ENCODE data around the gene YOD1. TPM values are rescaled to one million over a fixed set of nuclear protein-coding genes. Genes with fewer than 3 reads are reported as not detected.

YOD1 gene
- total and polyA plus RNA-seq, 2 of the 13 experiments (the other 11 are each of a cell fraction or from before 2014, with no cell fraction given), result 3.4 to 9.1 TPM

DNA sequence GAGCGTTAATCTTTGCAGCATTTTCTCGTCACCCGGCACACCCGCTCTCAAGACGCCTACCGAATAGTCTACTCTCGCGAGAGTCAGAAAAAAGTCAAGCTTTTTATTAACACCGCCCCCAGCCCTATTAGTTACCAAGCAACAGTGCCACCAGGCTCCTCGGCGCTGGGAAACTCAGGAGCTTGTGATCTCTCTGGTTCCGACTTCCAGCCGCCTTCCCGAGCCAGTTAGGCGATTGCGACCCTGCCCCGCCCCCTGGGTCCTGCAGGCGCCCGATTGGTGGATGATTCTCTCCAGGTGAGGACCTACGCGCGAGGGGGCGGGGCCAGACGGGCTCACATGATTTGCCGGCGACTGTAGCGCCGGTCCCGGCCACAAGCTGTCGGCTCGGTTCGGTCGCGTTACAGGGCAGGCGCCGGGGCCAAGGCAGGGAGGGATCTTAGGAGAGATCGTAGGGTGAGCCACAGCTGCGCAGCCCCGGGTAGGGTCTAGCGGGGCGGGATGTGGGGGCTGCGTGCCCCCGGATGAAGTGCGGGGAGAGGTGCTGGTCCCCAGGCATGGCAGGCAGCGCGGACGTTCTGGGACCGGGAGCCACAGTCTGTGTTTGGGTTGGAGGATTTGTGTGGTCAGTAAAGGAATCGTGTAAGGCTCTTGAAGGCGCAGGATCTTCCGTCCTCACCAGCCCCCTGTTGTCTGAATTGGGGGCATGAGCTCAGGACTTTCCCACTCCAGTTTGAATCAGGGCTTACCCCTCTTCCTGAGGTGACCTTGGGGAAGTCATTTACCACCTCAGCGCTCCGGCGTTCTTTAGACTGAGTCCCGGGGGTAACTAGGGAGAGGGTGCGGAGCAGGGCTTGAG is 2.1 kb upstream of the YOD1 start, which contains the start of gene PFKFB2 (continued):
- TF ChIP-seq, protein P1, sequence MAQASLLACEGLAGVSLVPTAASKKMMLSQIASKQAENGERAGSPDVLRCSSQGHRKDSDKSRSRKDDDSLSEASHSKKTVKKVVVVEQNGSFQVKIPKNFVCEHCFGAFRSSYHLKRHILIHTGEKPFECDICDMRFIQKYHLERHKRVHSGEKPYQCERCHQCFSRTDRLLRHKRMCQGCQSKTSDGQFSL (CRISPR knock-in tag; IDR thresholded peaks at IDR 0.05), result no peak
- TF ChIP-seq ZNF749 (CRISPR knock-in tag; IDR thresholded peaks at IDR 0.05; ENCODE audit: borderline replicate concordance) (no peak), ZKSCAN8 (CRISPR knock-in tag; IDR thresholded peaks at IDR 0.05; ENCODE audit: borderline replicate concordance) (no peak), ZNF251 (CRISPR knock-in tag; IDR thresholded peaks at IDR 0.05) (no peak), ZNF558 (CRISPR knock-in tag; IDR thresholded peaks at IDR 0.05; ENCODE audit: borderline replicate concordance) (no peak), ZNF788 (CRISPR knock-in tag; IDR thresholded peaks at IDR 0.05; ENCODE audit: borderline replicate concordance) (peak; percentile 66; the same call in 1 of the 2 replicates), SMARCC2 (IDR thresholded peaks at IDR 0.05) (no peak), SUZ12 (IDR thresholded peaks at IDR 0.05; ENCODE audit: low read depth, low read length) (no peak), ZNF3 (CRISPR knock-in tag; IDR thresholded peaks at IDR 0.05) (no peak), KLF16 (CRISPR knock-in tag; IDR thresholded peaks at IDR 0.05) (peak in 1 of 2 experiments; percentile 52; a peak in 2 of 4 replicates)
- TF ChIP-seq, protein P2, sequence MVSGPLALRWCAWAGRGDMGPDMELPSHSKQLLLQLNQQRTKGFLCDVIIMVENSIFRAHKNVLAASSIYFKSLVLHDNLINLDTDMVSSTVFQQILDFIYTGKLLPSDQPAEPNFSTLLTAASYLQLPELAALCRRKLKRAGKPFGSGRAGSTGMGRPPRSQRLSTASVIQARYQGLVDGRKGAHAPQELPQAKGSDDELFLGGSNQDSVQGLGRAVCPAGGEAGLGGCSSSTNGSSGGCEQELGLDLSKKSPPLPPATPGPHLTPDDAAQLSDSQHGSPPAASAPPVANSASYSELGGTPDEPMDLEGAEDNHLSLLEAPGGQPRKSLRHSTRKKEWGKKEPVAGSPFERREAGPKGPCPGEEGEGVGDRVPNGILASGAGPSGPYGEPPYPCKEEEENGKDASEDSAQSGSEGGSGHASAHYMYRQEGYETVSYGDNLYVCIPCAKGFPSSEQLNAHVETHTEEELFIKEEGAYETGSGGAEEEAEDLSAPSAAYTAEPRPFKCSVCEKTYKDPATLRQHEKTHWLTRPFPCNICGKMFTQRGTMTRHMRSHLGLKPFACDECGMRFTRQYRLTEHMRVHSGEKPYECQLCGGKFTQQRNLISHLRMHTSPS (CRISPR knock-in tag; IDR thresholded peaks at IDR 0.05; ENCODE audit: low read depth), result no peak
- TF ChIP-seq, protein P3, sequence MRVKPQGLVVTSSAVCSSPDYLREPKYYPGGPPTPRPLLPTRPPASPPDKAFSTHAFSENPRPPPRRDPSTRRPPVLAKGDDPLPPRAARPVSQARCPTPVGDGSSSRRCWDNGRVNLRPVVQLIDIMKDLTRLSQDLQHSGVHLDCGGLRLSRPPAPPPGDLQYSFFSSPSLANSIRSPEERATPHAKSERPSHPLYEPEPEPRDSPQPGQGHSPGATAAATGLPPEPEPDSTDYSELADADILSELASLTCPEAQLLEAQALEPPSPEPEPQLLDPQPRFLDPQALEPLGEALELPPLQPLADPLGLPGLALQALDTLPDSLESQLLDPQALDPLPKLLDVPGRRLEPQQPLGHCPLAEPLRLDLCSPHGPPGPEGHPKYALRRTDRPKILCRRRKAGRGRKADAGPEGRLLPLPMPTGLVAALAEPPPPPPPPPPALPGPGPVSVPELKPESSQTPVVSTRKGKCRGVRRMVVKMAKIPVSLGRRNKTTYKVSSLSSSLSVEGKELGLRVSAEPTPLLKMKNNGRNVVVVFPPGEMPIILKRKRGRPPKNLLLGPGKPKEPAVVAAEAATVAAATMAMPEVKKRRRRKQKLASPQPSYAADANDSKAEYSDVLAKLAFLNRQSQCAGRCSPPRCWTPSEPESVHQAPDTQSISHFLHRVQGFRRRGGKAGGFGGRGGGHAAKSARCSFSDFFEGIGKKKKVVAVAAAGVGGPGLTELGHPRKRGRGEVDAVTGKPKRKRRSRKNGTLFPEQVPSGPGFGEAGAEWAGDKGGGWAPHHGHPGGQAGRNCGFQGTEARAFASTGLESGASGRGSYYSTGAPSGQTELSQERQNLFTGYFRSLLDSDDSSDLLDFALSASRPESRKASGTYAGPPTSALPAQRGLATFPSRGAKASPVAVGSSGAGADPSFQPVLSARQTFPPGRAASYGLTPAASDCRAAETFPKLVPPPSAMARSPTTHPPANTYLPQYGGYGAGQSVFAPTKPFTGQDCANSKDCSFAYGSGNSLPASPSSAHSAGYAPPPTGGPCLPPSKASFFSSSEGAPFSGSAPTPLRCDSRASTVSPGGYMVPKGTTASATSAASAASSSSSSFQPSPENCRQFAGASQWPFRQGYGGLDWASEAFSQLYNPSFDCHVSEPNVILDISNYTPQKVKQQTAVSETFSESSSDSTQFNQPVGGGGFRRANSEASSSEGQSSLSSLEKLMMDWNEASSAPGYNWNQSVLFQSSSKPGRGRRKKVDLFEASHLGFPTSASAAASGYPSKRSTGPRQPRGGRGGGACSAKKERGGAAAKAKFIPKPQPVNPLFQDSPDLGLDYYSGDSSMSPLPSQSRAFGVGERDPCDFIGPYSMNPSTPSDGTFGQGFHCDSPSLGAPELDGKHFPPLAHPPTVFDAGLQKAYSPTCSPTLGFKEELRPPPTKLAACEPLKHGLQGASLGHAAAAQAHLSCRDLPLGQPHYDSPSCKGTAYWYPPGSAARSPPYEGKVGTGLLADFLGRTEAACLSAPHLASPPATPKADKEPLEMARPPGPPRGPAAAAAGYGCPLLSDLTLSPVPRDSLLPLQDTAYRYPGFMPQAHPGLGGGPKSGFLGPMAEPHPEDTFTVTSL (CRISPR knock-in tag; IDR thresholded peaks at IDR 0.05; ENCODE audit: borderline replicate concordance), result no peak
- TF ChIP-seq, protein P4, sequence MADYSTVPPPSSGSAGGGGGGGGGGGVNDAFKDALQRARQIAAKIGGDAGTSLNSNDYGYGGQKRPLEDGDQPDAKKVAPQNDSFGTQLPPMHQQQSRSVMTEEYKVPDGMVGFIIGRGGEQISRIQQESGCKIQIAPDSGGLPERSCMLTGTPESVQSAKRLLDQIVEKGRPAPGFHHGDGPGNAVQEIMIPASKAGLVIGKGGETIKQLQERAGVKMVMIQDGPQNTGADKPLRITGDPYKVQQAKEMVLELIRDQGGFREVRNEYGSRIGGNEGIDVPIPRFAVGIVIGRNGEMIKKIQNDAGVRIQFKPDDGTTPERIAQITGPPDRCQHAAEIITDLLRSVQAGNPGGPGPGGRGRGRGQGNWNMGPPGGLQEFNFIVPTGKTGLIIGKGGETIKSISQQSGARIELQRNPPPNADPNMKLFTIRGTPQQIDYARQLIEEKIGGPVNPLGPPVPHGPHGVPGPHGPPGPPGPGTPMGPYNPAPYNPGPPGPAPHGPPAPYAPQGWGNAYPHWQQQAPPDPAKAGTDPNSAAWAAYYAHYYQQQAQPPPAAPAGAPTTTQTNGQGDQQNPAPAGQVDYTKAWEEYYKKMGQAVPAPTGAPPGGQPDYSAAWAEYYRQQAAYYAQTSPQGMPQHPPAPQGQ (CRISPR knock-in tag; IDR thresholded peaks at IDR 0.05; ENCODE audit: borderline replicate concordance), result no peak
- TF ChIP-seq, protein P5, sequence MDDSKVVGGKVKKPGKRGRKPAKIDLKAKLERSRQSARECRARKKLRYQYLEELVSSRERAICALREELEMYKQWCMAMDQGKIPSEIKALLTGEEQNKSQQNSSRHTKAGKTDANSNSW (CRISPR knock-in tag; IDR thresholded peaks at IDR 0.05; ENCODE audit: borderline replicate concordance), result no peak
- TF ChIP-seq, protein P6, sequence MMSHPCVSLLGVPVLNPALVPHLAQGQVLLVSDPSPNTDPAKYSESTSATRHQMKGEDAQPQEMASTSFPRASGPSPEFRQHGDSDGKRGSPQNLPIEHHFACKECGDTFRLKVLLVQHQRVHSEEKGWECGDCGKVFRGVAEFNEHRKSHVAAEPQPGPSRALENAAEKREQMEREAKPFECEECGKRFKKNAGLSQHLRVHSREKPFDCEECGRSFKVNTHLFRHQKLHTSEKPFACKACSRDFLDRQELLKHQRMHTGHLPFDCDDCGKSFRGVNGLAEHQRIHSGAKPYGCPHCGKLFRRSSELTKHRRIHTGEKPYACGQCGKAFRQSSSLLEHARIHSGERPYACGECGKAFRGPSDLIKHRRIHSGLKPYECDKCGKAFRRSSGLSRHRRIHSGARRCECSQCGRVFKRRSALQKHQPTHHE (CRISPR knock-in tag; IDR thresholded peaks at IDR 0.05; ENCODE audit: borderline replicate concordance), result no peak; the same call in 1 of the 2 replicates
